Prostate gland (tissue), 2 donors: ENCODE data around the gene RNF7. TPM values are rescaled to one million over a fixed set of nuclear protein-coding genes. Genes with fewer than 3 reads are reported as not detected.

Source experiments
- DNase-seq: peaks from one replicate; pipeline ENCODE4 v3.0.0-alpha.2; 2019; ENCODE audit warnings: low spot score
- H3K27ac ChIP-seq, 2 donors: fragments of 200-600 bp; sonication (generic); 2 replicates each; pipeline ENCODE4 v1.5.1; 2017 to 2019
- H3K27me3 ChIP-seq: fragments of 200-600 bp; sonication (generic); replicated peaks from 2 replicates; pipeline ENCODE4 v1.5.1; 2019; ENCODE audit not compliant: insufficient read depth
- H3K36me3 ChIP-seq, 2 donors: fragments of 200-600 bp; sonication (generic); 1 replicate in 1 of 2; 2 replicates in 1 of 2; pipeline versions ENCODE4 v1.5.1 to v1.8.1; 2017 to 2019
- H3K4me1 ChIP-seq: fragments of 200-600 bp; sonication (generic); replicated peaks from 2 replicates; pipeline ENCODE4 v1.5.1; 2019
- H3K4me3 ChIP-seq, 2 donors: fragments of 200-600 bp; sonication (generic); 2 replicates each; pipeline ENCODE4 v1.5.1; 2017 to 2019
- H3K9me3 ChIP-seq: fragments of 200-600 bp; sonication (generic); 2 replicates; pipeline ENCODE4 v1.5.1; 2017
- CTCF ChIP-seq, 4 experiments: fragments of 200-600 bp in 2 of 4; fragments of 450-650 bp in 2 of 4; sonication (generic) in 2 of 4; IDR thresholded peaks; 1 replicate in 3 of 4; 2 replicates in 1 of 4; pipeline ENCODE4 v1.5.1; 2016 to 2019; ENCODE audit warnings: antibody characterized with exemption in 4 of 4, mild to moderate bottlenecking in 2 of 4, moderate library complexity in 2 of 4
- POLR2A ChIP-seq: fragments of 450-650 bp; IDR thresholded peaks from one replicate; pipeline ENCODE4 v1.6.1; 2016; ENCODE audit warnings: antibody characterized with exemption, mild to moderate bottlenecking
- POLR2AphosphoS5 ChIP-seq: sonication (generic); formaldehyde crosslinking; IDR thresholded peaks from one replicate; pipeline ENCODE4 v1.6.1; 2017; ENCODE audit warnings: antibody characterized with exemption
- whole genome bisulfite sequencing: methylation state at CpG from one replicate; pipeline ENCODE4 v1.1.5; 2018; 5-methylcytosine and 5-hydroxymethylcytosine counted together
- intact Hi-C: fragments of 100-400 bp; cut with DNase I; formaldehyde crosslinking; loops from one replicate; pipeline ENCODE4 v1.14.2; 2022
- total RNA-seq, 2 donors: library from RNA; depleted of rRNA; stranded (reverse); fragments of >200 nt; gene quantifications; one replicate each; pipeline ENCODE4 v1.1.0, GENCODE V29; 2016

RNF7 gene
- total RNA-seq, 2 donors from 2014 or later, result 68.5 to 92.4 TPM

GRCh38 chr3:141729240-141729639 lies 8.9 kb upstream of the RNF7 start:
- 89% methylated on average over 4 of the region's 4 CpGs for WGBS
- no peaks in the 10 kb centered on the region for H3K4me1 ChIP-seq
- H3K27me3 ChIP-seq, result no peaks in the 10 kb centered on the region
- no peak overlapping the region for H3K27ac ChIP-seq
- no peak for TF ChIP-seq POLR2AphosphoS5
- no peak for TF ChIP-seq POLR2A
- TF ChIP-seq CTCF (IDR thresholded peaks at IDR 0.05), result no peak
- DNase-seq, result no peak
- H3K36me3 ChIP-seq, result no peaks in the 10 kb centered on the region
- no peaks in the 10 kb centered on the region for H3K9me3 ChIP-seq
- no peak overlapping the region for H3K4me3 ChIP-seq
- intact Hi-C loops, result no loop called here

GRCh38 chr3:141735176-141735575 lies 2.9 kb upstream of the RNF7 start:
- no peaks in the 10 kb centered on the region for H3K27me3 ChIP-seq
- no peaks in the 10 kb centered on the region for H3K9me3 ChIP-seq
- no peak overlapping the region for H3K27ac ChIP-seq
- no peak for TF ChIP-seq POLR2AphosphoS5
- no peak for TF ChIP-seq CTCF (IDR thresholded peaks at IDR 0.05)
- TF ChIP-seq POLR2A, result no peak
- intact Hi-C loops, result loop anchor here (5.0 kb wide), 1 partner anchor 78 kb away; no protein-coding TSS in a partner anchor
- no peak for DNase-seq
- H3K36me3 ChIP-seq, result no peaks in the 10 kb centered on the region
- H3K4me1 ChIP-seq, result no peaks in the 10 kb centered on the region
- no peak overlapping the region for H3K4me3 ChIP-seq

- DNase-seq, result no peak
- intact Hi-C loops, result loop anchor here (5.0 kb wide), 1 partner anchor 79 kb away; no protein-coding TSS in a partner anchor
- 87% methylated on average over 7 of the region's 7 CpGs for WGBS
These were observed 2.2 kb upstream of the RNF7 start for GRCh38 chr3:141735770-141736465.

GRCh38 chr3:141737093-141737492 lies 1.0 kb upstream of the RNF7 start:
- WGBS, result 89% methylated on average over 10 of the region's 10 CpGs
- H3K27ac ChIP-seq, result no peak overlapping the region

More at GRCh38 chr3:141735770-141736465, 2.2 kb upstream of the RNF7 start:
- H3K27ac ChIP-seq, result no peak overlapping the region
- no peaks in the 10 kb centered on the region for H3K4me1 ChIP-seq
- H3K36me3 ChIP-seq, result no peaks in the 10 kb centered on the region
- H3K9me3 ChIP-seq, result no peaks in the 10 kb centered on the region
- H3K27me3 ChIP-seq, result no peaks in the 10 kb centered on the region
- no peak overlapping the region for H3K4me3 ChIP-seq
- TF ChIP-seq POLR2A (no peak), POLR2AphosphoS5 (no peak), CTCF (IDR thresholded peaks at IDR 0.05) (no peak)

More at GRCh38 chr3:141737093-141737492, 1.0 kb upstream of the RNF7 start:
- H3K9me3 ChIP-seq, result no peaks in the 10 kb centered on the region
- no peaks in the 10 kb centered on the region for H3K36me3 ChIP-seq
- H3K4me1 ChIP-seq, result no peaks in the 10 kb centered on the region
- no peaks in the 10 kb centered on the region for H3K27me3 ChIP-seq
- intact Hi-C loops, result loop anchor here (5.0 kb wide), 1 partner anchor 80 kb away; no protein-coding TSS in a partner anchor
- H3K4me3 ChIP-seq, result no peak overlapping the region
- TF ChIP-seq POLR2A (no peak), CTCF (IDR thresholded peaks at IDR 0.05) (no peak), POLR2AphosphoS5 (no peak)
- DNase-seq, result no peak
